ENCODE measurements around the gene CORO1A. TPM values are rescaled to one million over a fixed set of nuclear protein-coding genes. Genes with fewer than 3 reads are reported as not detected.

CORO1A gene
- total RNA-seq, 4 donors from 2014 or later = 31.6 to 109 (median 50.0) TPM

DNA sequence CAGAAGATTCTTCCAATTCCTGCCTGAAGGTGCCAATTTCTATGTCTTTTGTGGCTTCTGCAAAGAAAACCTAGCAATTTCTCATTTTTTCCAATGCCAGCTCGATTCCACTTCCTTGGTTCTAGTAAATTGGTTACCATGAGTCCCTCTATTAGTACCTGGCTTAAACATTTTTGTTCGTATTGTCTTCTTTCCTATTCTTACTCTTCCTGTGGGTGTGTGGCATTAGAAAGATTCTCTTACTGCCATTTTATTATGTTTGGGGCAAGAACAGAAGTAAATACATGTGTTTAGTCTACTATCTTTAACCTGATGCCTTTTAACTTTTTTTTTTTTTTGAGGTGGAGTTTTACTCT, 40.1 kb upstream of the CORO1A start:
- ATAC-seq (ENCODE audit: low FRiP score) (no peak), DNase-seq (ENCODE audit: low spot score) (no peak)
- TF ChIP-seq, protein P1, sequence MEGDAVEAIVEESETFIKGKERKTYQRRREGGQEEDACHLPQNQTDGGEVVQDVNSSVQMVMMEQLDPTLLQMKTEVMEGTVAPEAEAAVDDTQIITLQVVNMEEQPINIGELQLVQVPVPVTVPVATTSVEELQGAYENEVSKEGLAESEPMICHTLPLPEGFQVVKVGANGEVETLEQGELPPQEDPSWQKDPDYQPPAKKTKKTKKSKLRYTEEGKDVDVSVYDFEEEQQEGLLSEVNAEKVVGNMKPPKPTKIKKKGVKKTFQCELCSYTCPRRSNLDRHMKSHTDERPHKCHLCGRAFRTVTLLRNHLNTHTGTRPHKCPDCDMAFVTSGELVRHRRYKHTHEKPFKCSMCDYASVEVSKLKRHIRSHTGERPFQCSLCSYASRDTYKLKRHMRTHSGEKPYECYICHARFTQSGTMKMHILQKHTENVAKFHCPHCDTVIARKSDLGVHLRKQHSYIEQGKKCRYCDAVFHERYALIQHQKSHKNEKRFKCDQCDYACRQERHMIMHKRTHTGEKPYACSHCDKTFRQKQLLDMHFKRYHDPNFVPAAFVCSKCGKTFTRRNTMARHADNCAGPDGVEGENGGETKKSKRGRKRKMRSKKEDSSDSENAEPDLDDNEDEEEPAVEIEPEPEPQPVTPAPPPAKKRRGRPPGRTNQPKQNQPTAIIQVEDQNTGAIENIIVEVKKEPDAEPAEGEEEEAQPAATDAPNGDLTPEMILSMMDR (IDR thresholded peaks at IDR 0.05) = no peak

DNA sequence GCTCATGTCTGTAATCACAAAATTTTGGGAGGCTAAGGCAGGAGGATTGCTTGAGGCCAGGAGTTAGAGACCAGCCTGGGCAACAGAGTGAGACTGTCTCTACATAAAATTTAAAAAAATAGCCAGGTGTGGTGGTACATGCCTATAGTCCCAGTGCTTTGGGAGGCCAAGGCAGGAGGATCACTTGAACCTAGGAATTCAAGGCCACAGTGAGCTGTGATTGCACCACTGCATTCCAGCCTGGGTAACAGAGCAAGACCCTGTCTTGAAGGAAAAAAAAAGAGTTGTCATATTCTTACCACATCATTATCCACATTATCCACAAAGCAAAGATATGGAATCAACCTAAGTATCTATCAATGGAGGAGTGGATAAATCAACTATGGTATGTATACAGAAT, 39.4 kb upstream of the CORO1A start:
- ATAC-seq (ENCODE audit: low FRiP score) = no peak
- TF ChIP-seq, protein P1 (IDR thresholded peaks at IDR 0.05) = no peak

DNA sequence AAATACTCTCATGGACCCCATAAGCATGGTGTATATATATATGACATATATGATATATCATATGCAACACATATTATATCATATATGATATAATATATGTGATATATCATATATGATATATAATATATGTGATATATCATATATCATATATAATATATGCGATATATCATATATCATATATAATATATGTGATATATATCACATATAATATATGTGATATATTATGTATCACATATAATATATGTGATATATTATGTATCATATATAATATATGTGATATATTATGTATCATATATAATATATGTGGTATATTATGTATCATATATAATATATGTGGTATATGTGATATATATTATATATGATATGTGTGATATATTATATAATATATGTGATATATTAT, 38.5 kb upstream of the CORO1A start:
- DNase-seq (ENCODE audit: low spot score) (no peak), ATAC-seq (ENCODE audit: low FRiP score) (no peak)
- TF ChIP-seq, protein P1 (IDR thresholded peaks at IDR 0.05) = no peak

More for the DNA sequence above, 39.4 kb upstream of the CORO1A start:
- DNase-seq (ENCODE audit: low spot score) = no peak

DNA sequence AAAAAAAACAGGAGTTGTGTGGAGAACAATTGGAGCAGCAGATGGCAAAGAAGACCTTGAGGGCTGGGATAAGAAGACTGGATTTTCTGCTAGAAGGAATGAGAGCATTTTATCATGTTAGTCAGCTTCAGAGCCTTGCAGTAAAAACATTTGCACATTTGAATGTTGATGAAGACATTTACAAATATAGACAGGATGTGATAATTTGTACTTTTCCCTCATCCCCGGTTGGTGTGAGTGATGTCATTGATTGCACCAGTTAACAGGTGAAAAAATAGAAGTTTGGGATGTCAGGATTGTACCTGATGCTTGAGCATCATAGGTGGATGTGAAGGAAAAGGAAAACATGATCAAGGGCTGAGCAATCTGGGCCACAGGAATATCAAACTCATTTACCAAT, 37.7 kb upstream of the CORO1A start:
- no peak for DNase-seq (ENCODE audit: low spot score)
- TF ChIP-seq, protein P1 (IDR thresholded peaks at IDR 0.05) = no peak
- no peak for ATAC-seq (ENCODE audit: low FRiP score)

DNA sequence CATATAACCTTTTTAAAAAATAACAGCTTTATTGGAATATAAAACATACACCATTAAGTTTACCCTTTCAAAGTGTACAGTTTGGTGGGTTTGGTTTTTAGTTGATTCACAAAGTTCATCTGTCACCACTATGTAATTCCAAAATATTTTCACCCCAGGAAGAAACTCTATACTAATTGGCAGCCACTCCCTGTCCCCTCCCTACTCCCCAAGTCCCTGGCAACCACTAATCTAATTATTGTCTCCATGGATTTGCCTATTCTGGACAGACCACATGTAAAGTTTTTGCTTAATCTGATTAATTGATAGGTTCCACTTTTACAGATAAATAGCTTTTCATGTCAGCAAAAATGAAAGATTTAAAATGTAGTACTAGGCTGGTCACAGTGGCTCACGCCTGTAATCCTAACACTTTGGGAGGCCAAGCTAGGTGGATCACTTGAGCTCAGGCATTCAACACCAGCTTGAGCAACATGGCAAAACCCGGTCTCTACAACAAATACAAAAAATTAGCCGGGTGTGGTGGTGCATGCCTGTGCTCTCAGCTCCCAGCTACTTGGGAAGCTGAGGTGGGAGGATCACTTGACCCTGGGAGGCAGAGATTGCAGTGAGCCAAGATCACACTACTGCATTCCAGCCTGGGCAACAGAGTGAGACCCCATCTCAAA, 35.4 kb upstream of the CORO1A start:
- TF ChIP-seq, protein P1 (IDR thresholded peaks at IDR 0.05) = no peak
- ATAC-seq (ENCODE audit: low FRiP score) (no peak), DNase-seq (ENCODE audit: low spot score) (no peak)

DNA sequence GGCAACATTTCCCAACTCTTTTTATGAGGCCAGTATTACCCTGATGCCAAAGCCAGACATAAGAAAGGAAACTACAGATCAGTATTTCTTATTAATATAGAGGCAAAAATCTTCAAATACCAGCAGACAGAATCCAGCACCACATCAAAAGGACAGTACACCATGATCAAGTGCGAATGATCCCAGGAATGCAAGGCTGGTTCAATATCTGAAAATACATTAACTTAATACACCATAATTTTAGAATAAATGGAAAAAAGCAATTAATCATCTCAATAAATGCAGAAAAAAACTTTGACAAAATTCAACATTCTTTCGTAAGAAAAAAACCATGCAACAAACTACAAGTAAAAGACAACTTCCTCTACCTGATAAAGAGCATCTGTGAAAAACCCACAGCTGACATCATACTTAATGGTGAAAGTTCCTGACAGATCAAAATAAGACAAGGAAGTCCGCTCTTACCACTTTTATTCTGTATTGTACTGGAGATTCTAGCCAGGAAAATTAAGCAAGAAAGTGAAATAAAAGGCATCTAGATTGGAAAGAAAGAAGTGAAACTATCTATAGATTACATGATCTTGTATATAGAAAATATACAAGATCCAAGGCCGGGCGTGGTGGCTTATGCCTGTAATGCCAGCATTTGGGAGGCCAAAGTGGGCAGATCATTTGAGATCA, 34.0 kb upstream of the CORO1A start:
- no peak for DNase-seq (ENCODE audit: low spot score)
- no peak for ATAC-seq (ENCODE audit: low FRiP score)
- TF ChIP-seq, protein P1 (IDR thresholded peaks at IDR 0.05) = no peak

DNA sequence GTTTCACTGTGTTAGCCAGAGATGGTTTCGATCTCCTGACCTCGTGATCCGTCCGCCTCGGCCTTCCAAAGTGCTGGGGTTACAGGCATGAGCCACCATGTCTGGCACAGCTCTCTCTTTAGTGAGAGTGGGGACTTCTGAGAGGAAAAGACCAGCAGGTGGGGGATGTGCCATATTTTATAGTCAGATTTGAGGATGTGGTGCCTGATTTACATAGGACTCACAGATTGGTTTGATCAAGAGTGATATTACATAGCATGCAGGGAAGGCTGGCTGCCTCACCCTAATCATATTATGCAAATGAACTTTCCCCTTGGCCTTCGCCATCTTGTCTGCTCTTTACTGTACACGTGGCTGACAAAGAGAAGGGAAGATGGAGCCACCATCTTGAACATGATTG, 32.3 kb upstream of the CORO1A start:
- TF ChIP-seq, protein P1 (IDR thresholded peaks at IDR 0.05) = no peak
- ATAC-seq (ENCODE audit: low FRiP score) (no peak), DNase-seq (ENCODE audit: low spot score) (no peak)
